Measurements from ENCODE around the gene MAFG. TPM values are rescaled to one million over a fixed set of nuclear protein-coding genes. Genes with fewer than 3 reads are reported as not detected.

The MAFG gene
- total and polyA plus RNA-seq, 2 of the 13 experiments (the other 11 are each of a cell fraction or from before 2014, with no cell fraction given) = 14.5 to 20.0 TPM

GRCh38 chr17:81967533-81968395, 40.2 kb upstream of the MAFG start (continued):
- TF ChIP-seq STAT6 (CRISPR knock-in tag; IDR thresholded peaks at IDR 0.05; ENCODE audit: borderline replicate concordance) (0 out of 2 replicates have a peak, but pooled peaks have one; percentile 58), ZNF251 (CRISPR knock-in tag; IDR thresholded peaks at IDR 0.05) (no peak; the same call in 1 of the 2 replicates), ELF3 (CRISPR knock-in tag; IDR thresholded peaks at IDR 0.05) (peak; percentile 66), HOXA3 (CRISPR knock-in tag; IDR thresholded peaks at IDR 0.05) (peak; percentile 95), ZNF724P (CRISPR knock-in tag; IDR thresholded peaks at IDR 0.05; ENCODE audit: borderline replicate concordance) (no peak), ZNF329 (CRISPR knock-in tag; IDR thresholded peaks at IDR 0.05; ENCODE audit: low read depth) (no peak), ZNF333 (CRISPR knock-in tag; IDR thresholded peaks at IDR 0.05; ENCODE audit: borderline replicate concordance) (no peak), NR2C2 (CRISPR knock-in tag; IDR thresholded peaks at IDR 0.05; ENCODE audit: borderline replicate concordance) (peak; percentile 86), ZNF800 (CRISPR knock-in tag; IDR thresholded peaks at IDR 0.05) (peak; percentile 91), TSC22D2 (CRISPR knock-in tag; IDR thresholded peaks at IDR 0.05; ENCODE audit: borderline replicate concordance) (no peak), ZNF646 (CRISPR knock-in tag; IDR thresholded peaks at IDR 0.05) (no peak), ZNF414 (CRISPR knock-in tag; IDR thresholded peaks at IDR 0.05) (peak; percentile 83), MEF2D (CRISPR knock-in tag; IDR thresholded peaks at IDR 0.05) (peak; percentile 95), NFYB (CRISPR knock-in tag; IDR thresholded peaks at IDR 0.05) (0 out of 2 replicates have a peak, but pooled peaks have one; percentile 36), ZNF589 (CRISPR knock-in tag; conservative IDR thresholded peaks at IDR 0.05) (peak; percentile 88; the same call in 1 of the 2 replicates)

Data from HepG2 (cell line).